Esophagus (tissue), 2 donors: Measurements from ENCODE around the gene THEMIS. TPM values are rescaled to one million over a fixed set of nuclear protein-coding genes. Genes with fewer than 3 reads are reported as not detected.
"Not testable (repeated sequence)": the region's sequence is repeated elsewhere in the genome, so short reads cannot be mapped to it uniquely, and the experiment has no call there.

Experiments
- H3K27ac ChIP-seq, 2 donors: one replicate each; pipeline ENCODE4 v1.5.1; 2013; ENCODE audit warnings: low read depth in 2 of 2, mild to moderate bottlenecking in 2 of 2, inconsistent platforms in 1 of 2, low read length in 1 of 2, moderate library complexity in 1 of 2
- H3K27me3 ChIP-seq, 2 donors: one replicate each; pipeline ENCODE4 v1.6.1; 2013; ENCODE audit warnings: low read length in 2 of 2, control low read depth in 1 of 2, mild to moderate bottlenecking in 1 of 2; ENCODE audit not compliant: insufficient read depth in 2 of 2, control insufficient read depth in 1 of 2
- H3K36me3 ChIP-seq, 2 donors: one replicate each; pipeline ENCODE4 v1.6.1; 2013; ENCODE audit warnings: low read length in 1 of 2; ENCODE audit not compliant: control insufficient read depth in 2 of 2, insufficient read depth in 2 of 2
- H3K4me1 ChIP-seq, 2 donors: one replicate each; pipeline ENCODE4 v1.6.1; 2013; ENCODE audit warnings: low read length in 1 of 2; ENCODE audit not compliant: control insufficient read depth in 2 of 2, insufficient read depth in 2 of 2
- H3K4me3 ChIP-seq, 2 donors: one replicate each; pipeline ENCODE4 v1.5.1; 2013; ENCODE audit warnings: low read length in 2 of 2, mild to moderate bottlenecking in 2 of 2, low read depth in 1 of 2, moderate library complexity in 1 of 2
- H3K9me3 ChIP-seq, 2 donors: one replicate each; pipeline ENCODE4 v1.6.1; 2013; ENCODE audit warnings: mild to moderate bottlenecking in 2 of 2, low read depth in 1 of 2, low read length in 1 of 2, moderate library complexity in 1 of 2; ENCODE audit not compliant: control insufficient read depth in 2 of 2, insufficient read depth in 1 of 2
- WGBS, 2 donors: extraction: QIAGEN DNeasy Blood & Tissue Kit; methylation state at CpG; one replicate each; pipeline ENCODE4 v1.1.7; 2013; 5-methylcytosine and 5-hydroxymethylcytosine counted together
- polyA plus RNA-seq, 2 donors: library from polyadenylated mRNA; stranded (reverse); fragments of 200-250 nt; gene quantifications; one replicate each; pipeline ENCODE4 v1.2.3, GENCODE V29; 2013
- donor health status: healthy with polysubstance abuse.
- donor health status: Bipolar disorder and iron deficiency.

The THEMIS gene
- polyA plus RNA-seq, 2 donors = 0.20 to 0.22 TPM

DNA sequence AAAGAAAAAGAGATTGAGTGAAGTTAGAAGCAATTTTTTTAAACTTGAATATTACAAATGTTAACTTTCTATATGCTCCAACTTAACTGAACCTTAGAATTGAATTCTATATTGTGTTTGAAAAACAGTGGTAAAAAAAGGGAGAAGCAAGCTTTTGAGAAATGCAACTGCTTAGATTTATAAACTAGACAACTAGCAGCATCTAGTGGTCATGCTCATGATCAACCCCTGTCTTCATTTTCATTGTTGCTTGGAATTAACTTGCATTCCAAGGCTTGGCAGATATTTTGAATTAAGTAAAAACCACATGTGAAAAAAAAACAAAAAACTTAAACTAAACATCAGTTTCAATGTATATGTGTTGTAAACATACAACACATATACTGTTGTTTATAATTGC is 210.8 kb downstream of the THEMIS start:
- Histone ChIP-seq H3K27ac (no peak overlapping the region), H3K36me3 (no peaks in the 10 kb centered on the region), H3K27me3 (no peaks in the 10 kb centered on the region), H3K4me1 (no peaks in the 10 kb centered on the region), H3K9me3 (no peaks in the 10 kb centered on the region), H3K4me3 (no peak overlapping the region)

DNA sequence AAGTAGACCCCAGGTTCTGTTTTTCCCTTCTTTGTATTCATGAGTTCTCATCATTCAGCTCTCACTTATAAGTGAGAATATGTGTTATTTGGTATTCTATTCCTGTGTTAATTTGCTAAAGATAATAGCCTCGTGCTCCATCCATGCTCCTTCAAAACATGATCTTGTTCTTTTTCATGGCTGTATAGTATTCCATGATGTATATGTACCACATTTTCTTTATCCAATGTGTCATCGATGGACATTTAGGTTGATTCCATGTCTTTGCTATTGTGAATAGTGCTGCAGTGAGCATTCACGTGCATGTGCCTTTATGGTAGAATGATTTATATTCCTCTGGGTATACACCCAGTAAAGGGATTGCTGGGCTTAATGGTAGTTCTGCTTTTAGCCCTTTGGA is 213.4 kb downstream of the THEMIS start:
- not testable (repeated sequence) for H3K27ac ChIP-seq, H3K27me3 ChIP-seq, H3K36me3 ChIP-seq, H3K4me3 ChIP-seq, H3K4me1 ChIP-seq, H3K9me3 ChIP-seq
- WGBS, 2 donors = 83 to 84% methylated on average over 3 of the region's 3 CpGs

DNA sequence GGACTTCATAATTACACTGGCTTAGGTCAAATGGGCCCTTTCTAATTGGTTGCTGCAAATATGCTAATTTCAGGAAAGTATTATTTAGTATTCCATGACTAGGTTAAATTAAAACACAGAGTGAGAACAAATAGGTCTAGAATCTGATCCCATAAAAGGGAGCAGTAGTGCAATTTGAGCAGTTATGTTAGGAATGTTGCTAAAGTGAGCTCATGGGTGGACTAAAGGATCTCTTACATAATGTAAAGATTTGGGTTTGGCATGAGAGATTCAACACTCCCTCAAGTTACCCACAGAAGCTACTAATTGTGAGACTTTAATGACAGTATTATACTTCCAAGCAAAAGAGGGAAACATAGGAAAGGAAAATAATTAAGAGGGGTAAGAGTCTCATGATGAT is 214.8 kb downstream of the THEMIS start:
- H3K4me1 ChIP-seq = no peaks in the 10 kb centered on the region
- H3K9me3 ChIP-seq = no peaks in the 10 kb centered on the region
- H3K27me3 ChIP-seq = no peaks in the 10 kb centered on the region
- H3K27ac ChIP-seq = no peak overlapping the region
- H3K4me3 ChIP-seq = no peak overlapping the region
- no peaks in the 10 kb centered on the region for H3K36me3 ChIP-seq

DNA sequence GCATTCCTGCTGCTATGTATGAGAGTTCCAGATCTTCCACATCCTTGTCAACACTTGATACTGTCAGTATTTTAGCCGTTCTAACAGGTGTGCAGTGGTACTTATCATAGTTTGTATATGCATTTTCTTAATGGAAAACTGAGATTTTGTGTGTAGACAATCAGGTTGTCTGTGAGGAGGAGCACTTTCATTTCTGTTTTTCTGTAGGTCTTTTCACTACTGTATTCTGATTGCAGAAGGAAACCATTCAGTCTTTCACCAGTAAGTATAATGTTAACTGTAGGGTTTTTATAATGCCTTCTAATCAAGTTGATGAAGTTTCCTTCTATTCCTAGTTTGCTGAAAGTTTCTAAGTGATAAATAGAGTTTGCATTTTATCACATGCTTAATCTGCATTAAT is 216.4 kb downstream of the THEMIS start:
- Histone ChIP-seq H3K36me3 (no peaks in the 10 kb centered on the region), H3K4me1 (no peaks in the 10 kb centered on the region), H3K27ac (no peak overlapping the region), H3K9me3 (no peaks in the 10 kb centered on the region), H3K27me3 (no peaks in the 10 kb centered on the region), H3K4me3 (no peak overlapping the region)
- 90 to 92% methylated on average over 1 of the region's 1 CpG for WGBS, 2 donors
